WERI-Rb-1 (cell line): Measurements from ENCODE around the gene NUDT8.

Experiments
- DNase-seq: peaks from one replicate; pipeline ENCODE4 v3.0.0-alpha.2; 2020
- H3K27ac ChIP-seq: fragments of 250-450 bp; sonication (Bioruptor Pico); 2 replicates; pipeline ENCODE4 v1.5.1; 2020; ENCODE audit warnings: mild to moderate bottlenecking, moderate library complexity
- H3K27me3 ChIP-seq: fragments of 250-450 bp; sonication (Bioruptor Pico); 2 replicates; pipeline ENCODE4 v1.5.1; 2021; ENCODE audit warnings: mild to moderate bottlenecking, low read depth, moderate library complexity; ENCODE audit not compliant: insufficient read depth, severe bottlenecking
- H3K36me3 ChIP-seq: fragments of 250-450 bp; sonication (Bioruptor Pico); 2 replicates; pipeline ENCODE4 v1.5.1; 2020; ENCODE audit warnings: mild to moderate bottlenecking, moderate library complexity
- H3K4me3 ChIP-seq: 2 replicates; pipeline ENCODE4 v1.5.1; 2011; ENCODE audit warnings: low read depth, mild to moderate bottlenecking, control low read depth, low read length
- H3K9me3 ChIP-seq: fragments of 250-450 bp; sonication (Bioruptor Pico); 2 replicates; pipeline ENCODE4 v1.5.1; 2021; ENCODE audit warnings: mild to moderate bottlenecking, moderate library complexity; ENCODE audit not compliant: severe bottlenecking
- TF ChIP-seq, protein P1 (sequence below): IDR thresholded peaks from 2 replicates; pipeline ENCODE4 v1.5.1; 2011; ENCODE audit warnings: low read depth, mild to moderate bottlenecking, control low read depth, inconsistent platforms, low read length

The NUDT8 gene

DNA sequence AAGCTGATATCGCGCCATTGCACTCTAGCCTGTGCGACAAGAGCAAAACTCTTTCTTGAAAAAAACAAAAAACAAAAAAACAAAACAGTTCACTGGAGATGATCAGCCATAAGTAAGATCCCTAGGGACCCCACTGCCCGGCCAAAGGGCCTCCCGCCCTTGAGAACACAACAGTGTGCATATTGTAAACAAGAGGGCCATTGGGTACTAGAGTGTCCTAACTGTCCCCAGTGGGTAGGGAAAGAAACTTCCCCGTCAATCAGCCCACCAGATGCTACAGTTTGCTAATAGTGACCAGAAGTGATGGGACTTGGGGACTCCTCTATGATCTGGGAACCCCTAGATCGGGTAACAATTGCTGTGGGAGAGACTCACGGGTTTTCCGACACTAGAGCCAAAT lies 24.5 kb upstream of the NUDT8 start:
- TF ChIP-seq, protein P1, sequence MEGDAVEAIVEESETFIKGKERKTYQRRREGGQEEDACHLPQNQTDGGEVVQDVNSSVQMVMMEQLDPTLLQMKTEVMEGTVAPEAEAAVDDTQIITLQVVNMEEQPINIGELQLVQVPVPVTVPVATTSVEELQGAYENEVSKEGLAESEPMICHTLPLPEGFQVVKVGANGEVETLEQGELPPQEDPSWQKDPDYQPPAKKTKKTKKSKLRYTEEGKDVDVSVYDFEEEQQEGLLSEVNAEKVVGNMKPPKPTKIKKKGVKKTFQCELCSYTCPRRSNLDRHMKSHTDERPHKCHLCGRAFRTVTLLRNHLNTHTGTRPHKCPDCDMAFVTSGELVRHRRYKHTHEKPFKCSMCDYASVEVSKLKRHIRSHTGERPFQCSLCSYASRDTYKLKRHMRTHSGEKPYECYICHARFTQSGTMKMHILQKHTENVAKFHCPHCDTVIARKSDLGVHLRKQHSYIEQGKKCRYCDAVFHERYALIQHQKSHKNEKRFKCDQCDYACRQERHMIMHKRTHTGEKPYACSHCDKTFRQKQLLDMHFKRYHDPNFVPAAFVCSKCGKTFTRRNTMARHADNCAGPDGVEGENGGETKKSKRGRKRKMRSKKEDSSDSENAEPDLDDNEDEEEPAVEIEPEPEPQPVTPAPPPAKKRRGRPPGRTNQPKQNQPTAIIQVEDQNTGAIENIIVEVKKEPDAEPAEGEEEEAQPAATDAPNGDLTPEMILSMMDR: no peak
- Histone ChIP-seq H3K9me3 (peaks cover 12% of the 10 kb centered on the region), H3K36me3 (no peaks in the 10 kb centered on the region), H3K4me3 (no peak overlapping the region), H3K27ac (no peak overlapping the region), H3K27me3 (no peaks in the 10 kb centered on the region)
- no peak for DNase-seq

DNA sequence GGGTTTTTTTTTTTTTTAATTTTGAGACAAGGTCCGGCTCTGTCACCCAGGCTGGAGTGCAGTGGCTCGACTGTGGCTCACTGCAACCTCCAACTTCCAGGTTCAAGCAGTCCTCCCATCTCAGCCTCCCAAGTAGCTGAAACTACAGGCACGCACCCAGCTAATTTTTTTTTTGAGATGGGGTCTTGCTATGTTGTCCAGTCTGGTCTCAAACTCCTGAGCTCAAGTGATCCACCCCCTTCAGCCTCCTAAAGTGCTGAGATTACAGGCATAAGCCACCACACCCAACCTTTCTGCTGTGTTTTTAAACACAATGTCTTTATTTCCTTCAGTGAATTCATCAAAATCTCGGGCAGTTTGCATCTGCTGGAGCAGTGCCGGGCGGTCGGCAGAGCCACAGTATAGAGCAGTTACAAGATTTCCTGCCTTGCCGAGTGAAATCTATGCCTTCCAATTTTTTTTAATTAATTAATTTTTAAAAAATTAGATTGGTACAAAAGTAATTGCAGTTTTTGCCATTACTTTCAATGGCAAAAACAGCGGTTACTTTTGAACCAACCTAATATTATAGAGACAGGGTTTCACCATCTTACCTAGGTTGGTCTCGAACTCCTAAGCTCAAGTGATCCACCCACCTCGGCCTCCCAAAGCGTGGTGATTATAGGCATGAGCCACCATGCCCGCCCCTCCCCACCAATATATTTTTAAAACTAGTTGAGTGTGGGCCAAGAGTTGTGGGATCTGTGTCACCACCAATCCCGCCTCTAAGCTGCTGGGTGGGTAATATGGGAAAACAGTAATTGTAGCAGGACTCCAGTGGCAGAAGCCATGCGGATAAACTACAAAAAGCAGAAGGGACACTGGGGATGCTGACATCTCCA lies 23.5 kb upstream of the NUDT8 start:
- no peak overlapping the region for H3K27ac ChIP-seq
- DNase-seq: no peak

DNA sequence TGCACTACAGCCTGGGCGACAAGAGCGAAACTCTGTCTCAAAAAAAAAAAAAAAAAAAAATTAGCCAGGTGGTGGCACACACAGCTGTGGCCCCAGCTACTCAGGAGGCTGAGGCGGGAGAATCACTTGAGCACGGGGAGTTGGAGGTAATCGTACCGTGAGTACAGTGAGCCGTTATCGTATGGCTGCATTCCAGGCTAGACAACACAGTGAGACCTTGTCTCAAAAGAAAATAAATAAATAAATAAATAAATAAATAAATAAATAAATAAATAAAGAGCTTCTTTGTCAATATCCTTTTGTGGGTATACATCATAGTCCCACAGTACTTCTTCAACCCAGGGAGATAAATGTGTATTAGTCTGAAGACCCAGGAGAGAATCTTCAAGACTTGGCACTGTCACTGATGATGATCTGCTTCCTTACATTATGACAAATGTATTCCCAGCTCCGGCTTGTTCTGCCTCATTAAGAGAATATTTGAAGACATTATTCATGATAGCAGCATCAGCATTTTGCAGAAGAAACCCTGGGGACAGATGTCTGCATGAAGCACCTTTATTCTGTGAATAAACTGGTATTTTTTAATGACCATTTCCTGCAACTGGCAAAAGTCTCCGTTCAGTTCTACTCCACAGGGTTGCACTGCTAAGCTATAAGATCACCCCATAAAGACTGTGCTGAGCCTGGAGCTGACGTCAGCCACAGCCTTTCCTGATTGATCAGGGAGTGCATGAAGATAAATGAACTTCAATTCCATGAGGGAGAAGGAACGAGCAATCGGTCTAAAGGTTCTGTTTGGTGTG lies 22.4 kb upstream of the NUDT8 start:
- H3K27ac ChIP-seq: no peak overlapping the region
- no peak for DNase-seq
- no peaks in the 10 kb centered on the region for H3K36me3 ChIP-seq
- peaks cover 12% of the 10 kb centered on the region for H3K9me3 ChIP-seq
- TF ChIP-seq, protein P1: no peak
- no peak overlapping the region for H3K4me3 ChIP-seq
- no peaks in the 10 kb centered on the region for H3K27me3 ChIP-seq

More for the DNA sequence above, 23.5 kb upstream of the NUDT8 start:
- H3K9me3 ChIP-seq: peaks cover 12% of the 10 kb centered on the region
- no peak overlapping the region for H3K4me3 ChIP-seq
- TF ChIP-seq, protein P1: no peak
- H3K36me3 ChIP-seq: no peaks in the 10 kb centered on the region
- H3K27me3 ChIP-seq: no peaks in the 10 kb centered on the region

DNA sequence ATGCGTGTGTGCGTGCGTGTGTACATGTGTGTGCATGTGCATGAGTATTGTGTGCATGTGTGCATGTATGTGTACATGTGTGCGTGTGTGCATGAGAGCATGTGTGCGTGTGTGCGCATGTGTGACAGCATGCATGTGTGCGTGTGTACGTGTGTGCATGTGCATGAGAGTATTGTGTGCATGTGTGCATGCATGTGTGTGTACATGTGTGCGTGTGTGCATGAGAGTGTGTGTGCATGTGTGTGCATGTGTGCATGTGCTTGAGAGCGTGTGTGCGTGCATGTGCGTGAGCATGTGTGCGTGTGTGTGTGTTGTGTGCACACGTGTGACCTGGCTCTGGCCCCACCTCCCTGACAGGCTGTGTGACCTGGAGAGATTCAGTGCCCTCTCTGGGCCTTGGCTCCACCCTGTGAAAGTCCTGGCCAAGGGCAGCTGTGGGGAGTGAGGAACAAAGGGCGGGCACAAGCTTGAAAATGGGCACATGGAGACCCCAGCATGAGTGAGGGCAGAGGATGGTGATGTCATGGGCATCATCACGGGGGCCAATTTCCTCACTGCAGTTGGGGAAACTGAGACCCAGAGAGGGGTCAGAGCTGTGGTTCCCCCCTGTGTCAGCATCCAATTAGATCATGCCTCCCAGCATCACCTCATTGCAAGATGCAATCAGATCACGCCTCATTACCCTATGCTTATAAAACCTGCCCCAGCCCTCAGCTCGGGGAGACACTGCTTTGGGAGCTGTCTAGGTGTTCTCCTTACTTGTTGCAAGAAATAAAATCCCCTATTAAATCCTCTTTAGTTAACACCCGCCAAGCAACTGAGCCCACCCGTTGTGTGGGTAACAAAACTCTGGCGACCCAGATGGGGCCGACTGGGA lies 20.1 kb upstream of the NUDT8 start:
- H3K9me3 ChIP-seq: no peaks in the 10 kb centered on the region
- H3K36me3 ChIP-seq: no peaks in the 10 kb centered on the region
- no peaks in the 10 kb centered on the region for H3K27me3 ChIP-seq
- peak overlapping the region; percentile 42 for H3K4me3 ChIP-seq
- TF ChIP-seq, protein P1: no peak
- peak; percentile 57 for DNase-seq
- no peak overlapping the region for H3K27ac ChIP-seq

DNA sequence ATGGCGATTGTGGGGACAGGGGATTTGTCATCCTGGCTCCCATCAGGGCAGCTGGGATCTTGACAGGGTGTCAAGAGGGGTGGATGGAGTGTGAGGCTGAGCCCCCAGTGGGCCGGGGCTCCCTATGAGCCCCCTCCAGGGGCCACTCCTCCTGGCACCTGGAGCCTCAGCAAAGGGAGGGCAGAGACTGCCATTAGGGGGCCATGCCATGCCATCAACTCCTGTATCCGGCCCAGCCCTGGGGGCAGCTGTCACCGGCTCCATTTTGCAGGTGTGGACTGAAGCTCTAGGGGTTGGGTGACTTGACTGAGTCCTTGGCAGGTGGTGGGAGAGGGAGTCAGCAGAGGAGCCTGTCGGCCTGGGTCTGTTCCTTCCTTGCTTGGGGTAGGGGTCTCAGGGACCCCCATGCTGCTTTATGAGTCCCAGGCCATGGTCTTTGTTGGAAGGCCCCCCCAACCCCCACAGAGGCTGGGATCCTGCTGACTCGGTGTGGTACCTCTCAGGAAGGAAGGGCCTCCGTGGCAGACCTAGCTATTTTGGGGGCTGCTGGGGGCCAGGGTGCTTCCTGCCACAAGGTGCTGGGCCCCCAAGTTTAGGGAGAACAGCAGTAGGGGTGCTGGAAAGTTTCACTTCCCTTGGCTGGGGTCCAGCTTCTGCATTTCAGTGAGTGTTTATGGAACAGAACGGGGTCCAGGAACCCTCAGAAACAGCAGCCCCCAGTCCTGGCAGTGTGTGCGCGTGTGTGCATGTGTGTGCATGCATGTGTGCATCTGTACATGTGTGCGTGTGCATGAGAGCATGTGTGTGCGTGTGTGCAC lies 19.3 kb upstream of the NUDT8 start:
- Histone ChIP-seq H3K27ac (no peak overlapping the region), H3K27me3 (no peaks in the 10 kb centered on the region), H3K9me3 (no peaks in the 10 kb centered on the region), H3K4me3 (no peak overlapping the region), H3K36me3 (no peaks in the 10 kb centered on the region)
- TF ChIP-seq, protein P1: no peak
- DNase-seq: no peak
